IPS-NIHi7 (cell line): ENCODE results near the gene FGF5.
"Not testable (repeated sequence)": the region's sequence is repeated elsewhere in the genome, so short reads cannot be mapped to it uniquely, and the experiment has no call there.

ENCODE experiments used
- DNase-seq: peaks from one replicate; pipeline ENCODE4 v3.0.0; 2012; ENCODE audit warnings: mixed read lengths; ENCODE audit errors: extremely low spot score

The FGF5 gene

DNA sequence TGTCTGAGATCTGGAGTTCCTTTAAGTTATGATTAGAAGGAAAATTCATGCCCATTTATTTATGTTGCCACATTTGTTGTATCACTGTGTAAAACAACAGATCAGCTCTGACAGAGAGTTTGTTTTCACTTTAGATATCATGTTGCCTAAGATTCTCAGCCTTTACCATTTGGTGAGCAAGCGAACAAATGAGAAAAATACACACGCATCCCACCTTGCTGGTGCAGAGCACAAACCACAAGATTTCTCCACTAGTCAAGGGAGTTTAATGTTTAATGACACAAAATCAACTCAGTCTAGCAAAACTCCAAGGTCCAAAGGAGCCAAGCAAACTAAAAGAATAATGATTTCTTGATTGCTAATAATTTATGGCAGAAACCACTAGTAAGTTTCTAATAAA lies 27.7 kb downstream of the FGF5 start:
- DNase-seq = no peak

DNA sequence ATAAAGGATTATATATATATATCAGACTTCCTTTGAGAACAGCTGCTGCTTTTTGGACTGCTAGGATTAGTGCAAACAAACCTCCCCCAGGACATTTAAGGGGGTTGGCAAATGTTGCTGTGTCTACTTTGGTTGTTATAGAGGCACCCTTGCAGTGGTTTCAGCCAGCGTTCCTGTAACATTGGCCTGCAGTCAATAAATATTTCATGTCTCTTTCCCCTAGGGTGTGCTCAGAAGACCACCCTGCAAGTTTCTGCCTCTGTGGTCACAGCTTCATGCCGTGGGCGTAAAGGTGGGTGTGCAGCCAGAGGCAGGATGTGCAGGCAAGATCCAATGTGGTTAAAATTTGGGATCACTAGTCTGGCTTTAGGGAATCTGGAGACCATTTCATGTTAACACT lies 28.9 kb downstream of the FGF5 start:
- DNase-seq = no peak

DNA sequence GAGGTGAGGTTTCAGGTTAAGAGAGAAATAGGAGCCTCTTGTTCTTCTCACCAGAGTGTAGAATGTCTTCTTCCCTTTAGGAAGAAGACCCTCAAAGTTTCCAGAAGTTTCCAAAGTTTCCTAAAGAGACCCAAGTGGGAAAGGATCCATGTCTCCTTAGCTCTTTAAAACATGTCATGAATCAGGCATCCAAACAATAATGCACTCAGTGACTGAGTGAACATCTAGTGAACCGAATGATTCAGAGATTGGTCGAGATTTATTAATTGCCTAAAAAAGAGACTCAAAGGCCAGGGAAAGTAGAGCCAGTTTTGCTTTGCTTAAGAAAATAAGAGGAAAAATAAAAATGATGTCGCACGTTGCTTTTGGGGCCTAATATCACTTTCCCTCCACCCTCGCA lies 29.4 kb downstream of the FGF5 start:
- no peak for DNase-seq

DNA sequence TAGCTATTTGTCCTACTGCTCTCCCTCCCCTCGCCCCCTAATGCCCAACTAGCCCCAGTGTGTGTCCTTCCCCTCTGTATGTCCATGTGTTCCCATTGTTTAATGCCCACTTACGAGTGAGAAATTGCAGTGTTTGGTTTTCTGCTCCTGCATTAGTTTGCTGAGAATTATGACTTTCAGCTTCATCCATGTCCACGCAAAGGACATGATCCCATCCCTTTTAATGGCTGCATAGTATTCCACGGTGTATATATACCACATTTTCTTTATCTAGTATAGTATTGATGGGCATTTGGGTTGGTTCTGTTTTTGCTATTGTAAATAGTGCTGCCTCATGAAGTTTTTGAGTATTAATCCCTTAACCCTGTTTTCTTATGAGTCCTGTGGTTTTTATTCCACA lies 35.4 kb downstream of the FGF5 start:
- no peak for DNase-seq

DNA sequence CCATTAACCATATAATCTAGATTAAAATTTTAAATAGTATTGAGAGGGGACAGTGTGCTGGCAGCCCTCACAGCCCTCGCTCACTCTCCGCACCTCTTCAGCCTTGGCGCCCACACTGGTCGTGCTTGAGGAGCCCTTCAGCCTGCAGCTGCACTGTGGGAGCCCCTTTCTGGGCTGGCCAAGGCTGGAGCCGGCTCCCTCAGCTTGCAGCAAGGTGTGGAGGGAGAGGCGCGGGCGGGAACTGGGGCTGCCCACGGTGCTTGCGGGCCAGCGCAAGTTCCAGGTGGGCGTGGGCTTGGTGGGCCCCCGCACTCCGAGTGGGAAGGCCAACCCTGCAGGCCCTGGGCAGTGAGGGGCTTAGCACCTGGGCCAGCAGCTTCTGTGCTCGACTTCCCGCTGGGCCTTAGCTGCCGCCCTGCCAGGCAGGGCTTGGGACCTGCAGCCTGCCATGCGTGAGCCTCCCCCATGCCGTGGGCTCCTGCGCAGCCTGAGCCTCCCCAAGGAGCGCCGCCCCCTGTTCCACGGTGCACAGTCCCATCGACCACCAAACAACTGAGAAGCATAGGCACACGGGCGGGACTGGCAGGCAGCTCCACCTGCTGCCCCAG lies 36.3 kb downstream of the FGF5 start:
- no peak for DNase-seq

DNA sequence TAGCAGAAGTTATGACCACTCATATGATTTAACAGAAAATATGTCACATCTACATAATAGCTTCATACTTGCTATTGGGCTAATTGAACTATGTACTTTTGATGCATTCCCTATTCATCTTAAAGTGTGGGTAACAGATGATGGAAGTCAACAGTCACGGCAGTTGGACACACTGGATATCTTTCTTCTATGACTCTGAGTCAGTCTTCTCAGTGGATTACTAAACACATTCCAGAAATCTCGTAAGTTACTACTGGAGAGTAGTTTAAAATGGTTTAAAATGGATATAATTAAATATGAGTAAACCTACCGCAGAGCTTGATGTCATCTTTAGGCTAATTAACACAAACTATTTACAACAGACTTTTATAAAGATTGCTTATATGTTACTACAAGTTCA lies 39.0 kb downstream of the FGF5 start:
- DNase-seq = no peak

DNA sequence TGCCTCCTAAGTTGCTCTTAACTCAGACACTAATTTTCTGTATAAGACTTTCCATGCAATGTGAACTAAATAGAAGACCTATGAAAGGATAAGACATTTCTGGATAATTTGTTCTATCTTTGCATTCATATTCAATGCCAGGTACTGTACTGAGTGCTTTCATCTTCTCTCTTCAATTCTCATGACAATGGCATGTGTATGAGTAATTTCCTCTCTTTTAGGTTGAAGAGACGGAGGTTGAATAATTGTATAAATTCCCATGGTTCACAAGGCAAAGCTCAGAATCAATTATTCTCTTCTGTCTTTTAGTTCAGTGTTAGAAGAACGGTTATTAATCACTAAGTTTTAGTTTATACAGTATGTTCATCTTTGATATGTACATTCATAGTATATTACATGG lies 39.8 kb downstream of the FGF5 start:
- DNase-seq = no peak

DNA sequence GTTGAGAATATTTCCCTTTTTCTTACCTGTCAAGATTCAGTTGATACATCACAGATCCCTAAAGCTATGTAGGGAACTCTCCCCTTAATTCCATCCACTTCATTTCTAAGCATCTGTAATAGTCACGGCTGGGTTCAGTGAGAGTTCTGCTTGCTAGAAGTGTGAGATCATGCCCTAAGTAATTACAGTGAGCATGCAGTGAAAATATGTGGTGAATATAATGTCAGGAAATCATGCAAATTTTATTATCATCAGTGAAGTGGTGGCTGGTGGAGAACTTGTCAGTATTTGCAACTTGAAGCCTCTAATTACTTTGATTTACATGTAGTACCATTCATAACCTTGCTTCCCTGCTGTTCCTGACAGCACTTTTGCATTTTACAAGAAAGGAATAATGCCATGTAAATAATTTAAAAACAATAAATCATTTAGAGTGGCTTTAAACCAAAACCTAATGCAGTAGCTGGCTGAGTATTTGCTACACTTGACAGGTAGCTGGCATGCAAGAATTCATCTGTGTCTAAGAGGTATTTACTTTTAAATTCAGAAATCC lies 40.8 kb downstream of the FGF5 start:
- no peak for DNase-seq

DNA sequence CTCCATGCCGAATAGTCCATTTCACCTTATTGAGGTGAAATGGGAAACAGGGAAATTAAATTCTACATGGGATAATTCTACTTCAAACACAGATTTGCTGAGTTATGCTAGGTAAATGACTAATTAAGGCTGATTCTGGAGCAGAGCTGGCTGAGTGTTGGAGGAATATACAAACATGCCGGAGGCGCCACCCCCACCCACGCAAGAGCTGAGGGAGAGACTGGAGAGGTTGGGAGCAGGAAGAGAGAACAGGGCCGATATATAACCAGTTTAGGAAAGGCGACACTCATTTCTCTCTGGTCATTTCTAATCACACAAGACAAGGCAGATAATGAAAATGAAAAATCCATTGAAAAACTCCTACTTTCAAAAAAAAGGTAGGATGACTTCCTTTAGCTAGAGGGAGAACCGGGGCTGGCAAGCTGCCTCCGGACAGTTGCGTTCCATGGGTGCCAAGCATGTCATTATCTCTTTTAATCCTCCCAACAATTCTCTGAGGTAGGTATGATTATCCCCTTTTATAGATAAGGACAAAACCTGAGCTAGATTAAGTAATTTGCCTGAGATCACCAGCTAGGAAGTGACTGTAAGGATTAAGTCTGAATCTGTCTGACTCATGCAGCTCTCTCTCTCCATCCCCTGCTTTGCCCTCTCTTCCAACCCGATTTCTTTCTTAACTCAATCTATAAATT lies 41.5 kb downstream of the FGF5 start:
- DNase-seq = peak; percentile 35

DNA sequence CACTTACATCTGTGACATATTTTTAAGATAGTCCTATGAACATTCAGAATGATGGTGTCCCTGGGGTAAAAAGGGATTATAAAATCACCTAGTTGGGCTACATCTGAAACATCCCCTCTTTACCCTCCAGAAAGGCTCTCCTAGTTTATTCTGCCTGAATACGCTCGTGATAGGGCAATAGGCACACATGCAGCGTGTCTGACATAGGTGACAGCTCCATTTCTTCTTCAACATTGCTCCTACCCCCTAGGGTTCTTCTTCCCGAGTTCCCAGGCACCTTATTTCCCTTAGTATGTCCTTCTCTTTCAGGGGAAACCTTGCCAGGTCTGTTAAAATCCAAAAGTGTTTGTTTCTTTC lies 42.0 kb downstream of the FGF5 start:
- no peak for DNase-seq

DNA sequence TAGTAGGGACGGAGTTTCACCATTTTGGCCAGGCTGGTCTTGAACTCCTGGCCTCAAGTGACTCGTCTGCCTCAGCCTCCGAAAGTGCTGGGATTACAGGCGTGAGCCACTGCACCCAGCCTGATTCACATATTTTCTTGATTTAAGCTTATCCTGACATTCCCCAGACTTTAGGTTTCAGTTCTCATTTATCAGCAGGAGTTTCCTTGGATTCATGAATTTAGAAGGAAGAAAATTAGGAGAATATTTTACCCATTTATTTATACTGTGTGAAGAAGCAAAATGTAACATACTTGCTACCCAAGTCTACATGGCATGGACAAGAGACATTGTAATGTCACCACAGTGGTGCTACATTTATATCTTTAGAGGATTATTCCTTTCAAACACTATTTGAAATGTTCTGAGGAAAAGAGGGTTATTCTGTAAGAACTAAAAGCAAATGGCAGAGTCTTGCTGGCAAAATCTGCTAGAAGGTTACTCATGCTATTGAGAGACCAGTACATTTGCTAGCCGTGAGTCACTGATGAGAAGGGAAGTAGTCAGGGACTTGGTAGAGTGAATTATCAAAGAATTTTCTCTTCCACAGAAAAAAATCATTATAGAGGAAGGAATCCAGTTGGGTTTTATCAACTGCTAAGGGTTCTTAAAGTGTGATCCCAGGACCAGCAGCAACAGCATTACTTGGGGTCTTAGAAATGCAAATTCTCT lies 43.0 kb downstream of the FGF5 start:
- DNase-seq = no peak

DNA sequence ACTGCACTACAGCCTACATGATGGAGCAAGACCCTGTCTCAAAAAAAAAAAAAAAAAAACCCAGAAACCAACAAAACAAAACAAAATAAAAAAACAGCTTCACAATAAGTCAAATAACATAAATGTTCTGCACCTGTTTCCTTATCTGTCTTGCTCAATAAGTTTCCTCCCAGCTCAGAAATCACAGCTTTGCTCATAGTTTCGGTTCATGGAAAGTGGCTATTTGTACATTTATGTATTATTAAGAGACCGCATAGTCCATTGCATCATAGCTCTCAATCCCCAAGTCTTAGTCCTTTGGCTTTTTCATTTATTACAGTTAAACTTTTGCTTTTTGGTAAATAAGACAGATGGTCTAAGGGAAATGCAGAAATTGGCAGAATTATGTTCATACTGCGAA lies 44.7 kb downstream of the FGF5 start:
- DNase-seq = no peak

DNA sequence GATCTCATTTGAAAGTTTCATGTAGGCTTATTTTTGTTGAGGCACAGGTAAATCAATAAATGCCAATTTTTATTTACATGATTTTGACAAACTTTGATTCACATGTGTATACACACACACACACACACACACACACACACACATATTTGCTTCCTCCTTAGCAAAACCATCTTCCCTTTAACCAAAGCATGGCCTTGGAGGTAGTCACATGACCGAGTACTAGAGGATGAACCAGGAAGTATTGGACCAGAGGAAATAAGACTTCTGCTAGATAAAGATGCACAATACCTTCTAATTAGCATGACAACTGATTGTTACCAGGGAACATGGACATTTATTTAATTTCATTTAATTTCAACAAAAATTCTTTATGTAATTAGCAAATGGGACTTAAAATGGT lies 45.7 kb downstream of the FGF5 start:
- no peak for DNase-seq

DNA sequence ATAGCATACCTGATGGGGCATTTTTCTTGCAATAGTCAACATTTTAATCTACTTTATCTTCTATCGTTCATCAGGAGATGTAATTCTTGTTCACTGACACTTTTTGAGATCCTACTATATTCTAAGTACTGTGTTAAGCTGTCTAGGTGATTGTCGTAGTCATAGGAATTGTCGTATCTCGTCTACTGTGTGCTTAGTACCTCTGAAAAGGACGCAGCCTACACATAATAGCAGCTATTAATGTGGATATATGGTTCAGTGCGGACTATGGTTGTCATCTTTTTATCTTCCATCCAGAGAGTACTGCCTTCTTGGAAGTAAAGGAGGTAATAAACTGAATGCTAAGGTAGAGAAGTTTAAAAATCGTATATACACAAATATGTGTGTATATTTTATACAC lies 47.2 kb downstream of the FGF5 start:
- no peak for DNase-seq

DNA sequence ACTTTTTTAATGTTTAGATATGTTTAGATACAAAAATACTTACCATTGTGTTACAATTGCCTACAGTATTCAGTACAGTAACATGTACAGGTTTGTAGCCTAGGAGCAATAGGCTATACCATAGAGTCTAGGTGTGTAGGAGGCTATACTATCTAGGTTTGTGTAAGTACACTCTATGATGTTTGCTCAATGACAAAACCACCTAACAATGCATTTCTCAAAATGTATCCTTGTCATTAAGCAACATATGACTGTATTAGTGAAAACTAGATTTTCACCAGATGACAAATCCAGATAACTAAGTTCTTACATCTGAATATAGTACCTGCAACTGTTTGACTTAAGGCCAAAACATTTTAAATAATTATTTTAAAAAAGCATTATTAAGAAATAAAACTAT lies 49.4 kb downstream of the FGF5 start:
- DNase-seq = not testable (repeated sequence)

DNA sequence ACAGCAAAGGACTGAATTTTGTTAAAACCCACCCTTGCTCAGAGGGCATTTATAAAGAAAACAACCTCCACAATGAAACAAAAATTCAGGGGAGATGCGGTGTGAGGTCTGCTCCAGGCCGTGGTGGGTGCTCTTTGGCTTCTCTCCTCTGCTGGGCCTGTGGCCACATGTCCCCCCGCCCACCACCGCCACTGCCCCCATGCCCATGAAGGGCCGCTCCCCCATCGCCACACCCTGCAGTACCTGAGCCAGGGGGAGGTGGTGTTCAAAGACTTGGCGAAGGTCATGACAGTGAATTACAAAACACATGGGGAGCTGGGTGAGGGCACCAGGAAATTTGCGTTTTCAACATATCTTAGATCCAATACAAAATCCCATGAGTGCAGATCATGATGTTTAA lies 54.9 kb downstream of the FGF5 start:
- no peak for DNase-seq

DNA sequence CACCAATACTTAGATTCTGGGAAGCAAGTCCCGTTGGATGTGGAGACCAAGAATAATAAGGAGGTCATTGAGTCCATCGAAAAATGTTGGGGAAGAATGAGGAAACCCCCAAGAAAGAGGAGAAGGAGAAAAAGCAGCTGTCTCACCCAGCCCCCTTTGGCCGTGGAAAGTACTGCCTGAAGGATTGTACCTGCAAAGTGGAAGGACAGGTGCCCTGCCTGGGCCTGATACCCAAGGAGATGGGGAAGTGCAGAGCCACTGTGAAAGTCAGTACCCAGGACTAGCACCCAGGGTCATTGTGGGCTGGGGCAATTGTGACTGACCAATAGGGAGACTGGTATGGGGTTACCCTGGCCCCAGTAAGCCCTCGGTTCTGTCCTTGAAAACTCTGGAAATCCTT lies 55.3 kb downstream of the FGF5 start:
- no peak for DNase-seq

DNA sequence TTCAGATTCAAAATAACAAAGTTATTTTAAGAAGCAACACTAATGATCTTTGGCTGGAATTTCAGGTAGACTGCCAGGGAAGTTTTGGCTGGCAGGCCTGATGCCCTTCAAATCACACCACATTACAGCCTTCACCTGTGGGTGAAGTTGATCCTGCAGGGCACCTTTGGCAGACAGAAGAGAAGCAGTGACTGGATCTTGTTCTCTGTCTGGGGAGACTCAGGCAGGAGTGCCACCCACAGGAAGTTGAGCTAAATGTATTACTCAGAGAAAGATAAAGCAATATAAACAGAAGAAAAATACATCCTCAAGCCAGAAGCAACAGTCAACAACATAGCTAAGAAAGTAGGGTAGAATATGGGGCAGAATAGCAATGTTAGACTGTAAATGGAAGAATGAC lies 56.3 kb downstream of the FGF5 start:
- DNase-seq = peak; percentile 17

DNA sequence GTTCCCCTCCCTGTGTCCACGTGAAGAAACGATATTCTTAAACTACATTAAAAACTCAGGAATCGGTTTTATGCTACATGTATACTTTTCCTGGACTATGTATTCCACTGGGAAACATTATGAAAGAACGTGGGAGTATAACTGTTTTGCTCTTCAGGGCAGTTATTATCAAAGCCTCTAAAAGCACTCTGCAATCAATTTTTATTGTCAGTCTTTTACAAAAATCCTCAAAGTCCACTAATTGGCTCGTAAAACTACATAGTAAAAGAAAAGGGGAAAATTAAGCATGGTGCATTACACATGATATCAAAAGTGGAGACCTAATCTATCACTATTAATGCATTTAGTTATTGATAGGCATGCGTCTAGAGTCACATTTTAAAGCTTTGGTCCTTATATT lies 57.7 kb downstream of the FGF5 start:
- no peak for DNase-seq

DNA sequence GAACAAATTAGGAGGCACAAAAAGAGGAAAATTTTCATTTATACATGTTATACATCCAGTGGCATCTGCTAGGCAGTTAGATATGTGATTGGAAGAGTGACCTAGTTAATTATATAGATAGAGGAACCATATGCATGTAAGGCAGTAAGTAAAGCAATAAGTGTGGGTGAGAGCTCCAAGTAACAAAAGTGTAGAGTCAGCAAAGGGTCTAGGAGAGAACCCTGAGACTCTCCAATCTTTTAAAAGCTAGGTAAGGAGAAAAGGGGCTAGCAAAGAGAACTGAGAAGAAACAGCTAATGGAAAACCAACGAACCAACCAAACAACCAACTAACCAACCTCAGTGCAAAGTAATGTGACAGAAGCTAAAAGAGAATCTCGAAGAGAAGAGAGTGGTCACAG lies 65.2 kb downstream of the FGF5 start:
- DNase-seq = no peak

DNA sequence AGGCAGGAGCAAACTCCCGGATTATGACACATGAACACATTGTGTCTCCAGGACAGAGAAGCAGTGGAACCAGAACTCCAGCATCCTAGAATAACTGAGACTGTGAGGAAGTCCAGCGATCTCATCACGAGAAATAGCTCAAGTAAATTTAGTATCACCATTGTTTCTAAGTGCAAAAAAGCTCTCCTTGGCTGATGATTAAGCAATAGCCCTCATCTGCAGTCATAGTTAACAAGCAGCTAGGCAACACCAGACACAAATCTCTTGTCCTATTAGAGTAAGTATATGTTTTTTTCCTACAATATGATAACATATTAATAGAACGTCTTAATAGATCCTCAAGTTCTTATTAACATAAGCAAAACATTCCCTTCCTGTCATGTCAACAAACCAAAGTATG lies 66.7 kb downstream of the FGF5 start:
- no peak for DNase-seq

DNA sequence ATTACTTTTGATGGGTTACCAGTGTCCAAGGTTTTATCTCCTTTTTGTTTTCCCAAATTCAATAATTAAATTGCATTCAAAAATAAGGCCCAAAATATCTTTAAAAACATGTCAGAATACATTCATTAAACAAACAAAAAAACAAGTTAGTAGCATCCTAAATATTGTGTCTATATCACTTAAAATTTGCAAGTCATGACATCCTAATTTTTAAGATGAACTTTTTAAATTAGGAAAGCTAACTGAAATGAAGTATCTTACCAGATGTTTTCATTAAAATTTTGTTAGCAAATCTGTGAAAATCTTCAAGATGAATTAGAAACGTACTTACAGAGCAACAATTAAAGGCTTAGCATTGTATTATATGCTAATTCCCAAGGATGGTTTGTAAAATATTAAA lies 68.1 kb downstream of the FGF5 start:
- no peak for DNase-seq

DNA sequence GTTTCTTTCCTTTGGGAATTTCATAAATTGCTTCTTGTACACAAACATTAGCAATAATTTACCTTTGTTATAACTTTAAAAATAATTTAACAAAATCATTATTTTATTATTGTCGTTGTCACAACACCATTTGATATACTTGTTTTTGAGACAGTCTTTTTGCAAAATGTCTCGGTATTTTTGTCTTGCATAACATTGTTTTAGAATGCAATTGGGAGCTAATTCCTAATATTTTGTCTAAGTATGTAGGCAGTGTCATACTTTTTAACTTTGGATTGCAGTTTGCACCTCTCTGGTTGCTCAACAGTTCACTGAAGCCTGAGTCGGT lies 68.7 kb downstream of the FGF5 start:
- no peak for DNase-seq
